ENCODE data around the gene LRRFIP1.

LRRFIP1 gene

DNA sequence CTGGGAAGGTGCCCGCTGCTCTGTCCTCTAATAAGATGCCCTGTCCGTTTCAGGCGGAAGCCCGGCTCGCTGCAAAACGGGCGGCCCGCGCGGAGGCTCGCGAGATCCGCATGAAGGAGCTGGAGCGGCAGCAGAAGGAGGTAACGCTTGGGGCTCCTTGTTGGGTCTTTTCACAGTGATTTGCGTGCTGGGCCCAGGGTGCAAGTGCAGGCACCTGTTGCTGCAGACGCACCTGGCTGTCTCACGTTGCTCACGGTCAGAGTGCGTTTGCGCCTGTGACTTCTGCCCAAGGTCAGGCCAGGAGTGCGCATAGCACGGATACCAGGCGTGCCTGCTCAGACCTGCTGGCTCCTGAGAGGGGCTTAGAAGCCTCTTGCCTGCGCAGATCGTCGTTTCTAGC lies 81.1 kb downstream of the LRRFIP1 start:
- DNase-seq = no peak

DNA sequence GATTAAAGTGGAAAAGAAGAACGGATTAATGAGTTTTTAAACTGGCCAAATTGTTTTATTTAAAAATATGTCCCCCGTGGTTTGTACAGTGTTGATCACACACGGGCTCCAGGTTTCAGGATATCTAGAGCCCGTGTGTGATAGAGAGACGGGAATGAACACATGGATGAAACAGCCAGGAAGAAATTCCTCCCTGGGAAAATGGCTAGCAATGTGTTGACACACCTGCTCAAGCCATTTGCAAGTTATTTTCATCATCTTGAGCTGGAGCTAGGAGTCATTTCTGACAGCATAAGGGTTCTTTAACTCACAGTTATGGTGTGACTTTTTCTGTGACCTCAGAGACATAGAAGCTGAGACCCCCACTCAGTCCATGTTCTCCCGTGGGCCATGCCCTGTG lies 81.6 kb downstream of the LRRFIP1 start:
- DNase-seq = no peak

- DNase-seq = no peak
These were observed 84.2 kb downstream of the LRRFIP1 start for GRCh38 chr2:237711458-237712150.

DNA sequence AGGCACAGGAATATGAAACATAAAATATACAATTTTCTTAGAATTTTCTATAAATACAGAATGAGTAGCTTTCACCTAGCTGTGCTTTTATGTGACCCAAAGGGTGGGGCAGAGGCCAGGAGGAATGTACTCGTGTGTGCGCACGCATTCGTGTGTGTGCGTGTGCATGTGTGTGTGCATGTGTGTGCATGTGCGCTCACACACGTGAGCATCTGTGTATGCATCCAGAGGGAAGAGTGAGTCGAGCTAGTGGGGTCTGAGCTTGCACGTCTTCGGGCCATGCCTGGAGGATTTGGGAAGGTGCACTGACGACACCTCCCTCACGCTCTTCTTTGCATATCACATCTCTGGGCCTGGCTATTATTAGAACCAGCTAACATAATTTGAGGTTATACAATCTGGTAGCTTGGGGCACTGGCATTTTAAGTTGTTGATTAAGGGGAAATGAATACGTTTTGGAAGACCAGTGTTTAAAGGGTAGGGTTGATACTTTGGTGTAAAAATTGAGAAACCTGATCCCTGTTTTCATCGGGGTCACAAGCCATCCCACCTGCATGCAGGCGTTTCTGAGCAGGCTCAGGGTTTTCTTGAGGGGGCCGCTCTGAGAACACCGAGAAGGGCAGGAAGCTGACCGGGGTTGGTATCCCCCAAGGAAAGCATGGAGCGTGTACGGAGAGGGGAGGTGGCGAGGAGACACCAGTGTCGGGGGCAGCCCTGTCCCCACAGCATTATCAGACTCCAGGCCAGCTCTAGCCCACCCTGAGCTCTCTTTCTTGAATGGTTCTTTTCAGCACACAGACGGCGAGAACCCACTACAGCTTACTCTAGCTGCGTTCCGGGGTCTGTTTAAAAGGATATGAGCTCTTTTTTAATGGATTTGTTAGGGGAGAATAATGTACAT lies 85.3 kb downstream of the LRRFIP1 start:
- no peak for DNase-seq

- no peak for DNase-seq
These were observed 87.5 kb downstream of the LRRFIP1 start for GRCh38 chr2:237714690-237715458.

DNA sequence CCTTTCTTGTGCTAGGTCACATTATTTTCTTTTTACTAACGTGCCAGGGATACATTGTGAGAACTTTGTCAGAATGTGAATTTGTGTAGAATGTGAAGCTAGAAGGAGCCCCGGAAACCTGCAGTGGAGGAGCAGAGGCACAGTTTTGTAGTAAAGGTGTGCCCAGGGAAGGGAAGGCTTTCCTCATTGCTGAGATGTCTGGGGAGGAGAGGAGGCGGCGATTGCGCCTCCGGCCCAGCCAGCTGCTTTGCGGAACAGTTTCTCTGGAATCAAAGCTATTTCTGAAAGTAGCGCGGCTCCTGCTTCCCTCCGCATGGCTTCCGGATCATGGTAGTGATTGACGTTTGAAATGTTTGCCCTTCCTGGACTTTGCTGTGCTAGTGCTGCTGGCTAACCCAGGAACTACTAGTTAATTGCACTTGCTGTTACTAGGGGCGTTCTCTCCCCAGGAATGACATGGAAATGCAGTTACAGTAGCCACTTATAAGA lies 88.1 kb downstream of the LRRFIP1 start:
- DNase-seq = peak; percentile 25

- DNase-seq = no peak
These were observed 88.6 kb downstream of the LRRFIP1 start for GRCh38 chr2:237716011-237716410.

- DNase-seq = no peak
These were observed 90.2 kb downstream of the LRRFIP1 start for GRCh38 chr2:237717366-237718276.

DNA sequence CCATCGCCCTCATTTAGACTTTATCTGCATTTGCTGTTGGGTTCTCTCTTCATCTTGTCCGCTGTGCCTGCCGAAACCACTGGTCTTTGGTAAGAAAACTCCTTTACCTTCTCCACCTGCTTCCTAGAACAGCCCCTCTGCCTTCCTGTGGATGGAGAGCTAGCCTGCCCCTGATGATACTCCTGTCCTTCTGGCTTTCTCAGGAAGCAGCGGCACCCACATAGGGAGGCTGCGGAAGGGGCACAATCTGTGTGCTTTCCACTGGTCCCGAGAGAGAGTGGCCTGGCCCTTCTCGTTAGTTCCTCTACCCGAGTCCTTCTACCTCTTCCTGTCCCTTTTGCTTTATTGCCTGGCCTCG lies 90.9 kb downstream of the LRRFIP1 start:
- no peak for DNase-seq

DNA sequence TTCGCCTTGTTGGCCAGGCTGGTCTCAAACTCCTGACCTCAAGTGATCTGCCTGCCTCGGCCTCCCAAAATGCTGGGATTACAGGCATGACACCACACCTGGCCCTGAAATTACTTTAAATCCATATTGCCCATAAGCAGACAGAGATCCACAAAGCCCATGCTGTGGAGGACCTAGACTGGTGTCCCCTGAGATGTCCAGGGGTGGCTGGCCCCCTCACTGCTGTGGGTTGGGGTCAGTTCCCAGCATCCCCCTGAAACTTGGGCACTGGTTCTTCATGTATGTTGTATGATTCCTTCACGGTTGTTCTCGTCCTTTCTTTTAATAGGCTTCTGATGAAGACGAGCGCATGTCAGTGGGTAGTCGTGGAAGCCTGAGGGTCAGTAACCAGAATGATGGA lies 93.1 kb downstream of the LRRFIP1 start:
- DNase-seq = no peak

DNA sequence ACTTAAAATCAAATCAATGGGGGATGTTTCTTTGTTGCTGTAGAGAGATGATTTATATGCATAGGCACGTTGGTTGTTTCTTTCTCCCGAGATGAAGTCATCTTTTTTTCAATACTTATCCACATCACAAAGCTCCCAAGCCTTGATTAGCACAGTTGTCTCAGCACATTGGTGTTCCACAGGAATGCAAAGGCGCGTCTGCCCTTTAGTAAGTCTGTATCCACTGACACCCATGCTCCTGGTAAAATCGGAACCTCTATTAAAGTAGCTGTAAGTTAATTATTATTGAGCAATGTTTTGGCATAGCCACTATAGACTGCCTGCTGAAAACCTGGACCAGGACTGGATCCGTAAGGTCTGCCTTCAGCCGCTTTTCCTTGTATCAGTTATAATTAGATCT lies 93.6 kb downstream of the LRRFIP1 start:
- peak; percentile 23 for DNase-seq

- DNase-seq = no peak
These were observed 94.1 kb downstream of the LRRFIP1 start for GRCh38 chr2:237721458-237721857.

GRCh38 chr2:237722616-237723015 lies 95.2 kb downstream of the LRRFIP1 start:
- no peak for DNase-seq

- no peak for DNase-seq
These were observed 95.6 kb downstream of the LRRFIP1 start for GRCh38 chr2:237723023-237723422.

- no peak for DNase-seq
These were observed 96.2 kb downstream of the LRRFIP1 start for GRCh38 chr2:237723602-237724001.

DNA sequence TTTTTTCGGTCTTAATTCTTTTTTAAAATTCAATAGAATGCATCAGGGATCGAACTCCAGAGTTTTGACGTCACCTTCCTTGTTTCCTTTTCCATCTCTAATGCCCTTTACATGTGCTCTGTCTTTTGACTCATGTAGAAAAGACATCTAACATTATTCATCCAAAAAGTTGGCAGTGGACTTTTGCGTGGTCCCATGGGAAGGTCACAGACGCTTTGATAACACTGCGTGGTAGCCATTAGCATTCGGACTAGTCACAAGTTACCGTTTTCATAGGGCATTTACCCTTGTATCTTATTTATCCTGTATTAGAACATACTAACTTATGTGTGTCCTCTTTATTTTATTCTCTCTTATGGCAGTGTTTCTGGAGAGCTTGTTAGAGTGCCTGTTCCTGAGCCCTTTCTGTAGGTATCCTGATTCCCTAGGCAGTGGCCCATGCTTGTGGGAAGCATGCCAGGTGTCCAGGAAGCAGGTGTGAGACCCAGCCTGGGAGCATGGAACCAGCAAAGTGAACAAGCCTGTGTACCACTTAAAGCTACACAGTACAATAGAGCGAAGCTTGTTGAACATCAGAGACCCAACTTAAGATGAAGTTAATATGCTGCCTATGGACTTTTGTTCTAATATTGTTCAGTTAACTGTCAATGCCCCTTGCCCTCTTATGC lies 97.6 kb downstream of the LRRFIP1 start:
- no peak for DNase-seq

DNA sequence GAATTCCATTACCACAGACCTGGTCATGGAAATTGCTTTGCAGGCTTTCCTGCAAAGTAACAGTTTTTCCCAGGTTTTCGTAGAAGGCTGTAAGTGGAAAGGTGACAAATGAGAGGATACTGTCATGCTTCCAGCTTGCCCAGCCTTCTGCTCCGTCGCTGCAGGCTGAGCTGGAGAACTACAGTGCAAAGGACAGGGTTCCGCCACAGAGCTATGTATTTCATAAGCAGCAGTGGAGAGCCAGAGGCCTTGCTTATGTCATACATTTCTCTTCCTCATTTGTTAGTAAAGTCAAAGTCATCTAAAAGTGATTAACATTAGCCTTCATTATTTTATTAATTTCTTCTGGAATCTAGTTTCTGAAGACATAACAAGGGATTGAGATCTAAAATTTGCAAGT lies 98.3 kb downstream of the LRRFIP1 start:
- DNase-seq = no peak

DNA sequence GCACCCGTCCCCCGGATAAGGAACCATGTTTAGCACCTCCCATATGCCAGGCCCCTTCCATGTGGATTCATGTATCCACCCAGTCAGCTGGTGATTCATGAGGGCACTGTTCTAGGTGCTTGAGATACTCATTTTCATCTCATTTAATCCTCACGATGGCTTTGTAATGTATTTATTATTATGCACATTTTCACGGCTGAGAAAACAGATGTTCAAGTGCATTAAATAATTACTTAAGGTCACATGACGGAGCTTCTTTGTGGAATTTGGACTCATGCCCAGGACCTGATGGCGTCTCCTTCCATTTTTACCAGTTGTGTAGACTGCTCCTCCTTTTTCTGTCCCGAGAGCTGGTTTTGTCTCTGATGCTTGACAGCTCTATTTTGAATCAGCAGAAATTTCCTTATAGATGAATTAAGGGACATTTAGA lies 99.0 kb downstream of the LRRFIP1 start:
- no peak for DNase-seq

DNA sequence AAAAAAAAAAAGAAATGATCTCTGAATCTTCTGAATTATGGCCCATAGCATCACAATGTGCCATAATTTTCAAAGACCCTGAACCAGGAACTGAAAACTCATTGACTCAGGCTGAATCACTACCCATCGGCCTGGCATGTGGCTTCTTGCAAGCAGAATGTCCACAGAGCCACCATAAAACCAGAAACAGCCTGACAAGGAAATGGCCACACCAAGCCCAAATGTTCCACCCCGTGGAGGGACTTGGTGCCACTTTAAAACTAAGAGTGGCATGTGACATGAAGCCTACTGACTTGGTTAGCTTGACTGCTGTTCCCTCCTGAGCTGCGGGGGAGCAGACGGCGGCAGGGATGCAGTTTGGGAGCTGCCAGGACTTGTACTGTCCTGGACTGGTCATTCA lies 100.0 kb downstream of the LRRFIP1 start:
- DNase-seq = no peak

- no peak for DNase-seq
These were observed 102.5 kb downstream of the LRRFIP1 start for GRCh38 chr2:237729681-237730475.

- peak; percentile 73 for DNase-seq
These were observed 104.3 kb downstream of the LRRFIP1 start for GRCh38 chr2:237731663-237732062.
